GM06990 (cell line): Measurements from ENCODE around the gene PYGM.
A peak's percentile ranks its signal among the peaks of the same experiment; 100 is the strongest.

ENCODE experiments used
- DNase-seq: peaks from one replicate; pipeline ENCODE4 v3.0.0-alpha.2; 2011; ENCODE audit not compliant: insufficient read length; ENCODE audit errors: extremely low read depth
- H3K27me3 ChIP-seq: replicated peaks from 2 replicates; pipeline ENCODE4 v1.6.0; 2011; ENCODE audit warnings: low read length; ENCODE audit not compliant: control insufficient read depth, insufficient read depth
- H3K36me3 ChIP-seq: 2 replicates; pipeline ENCODE4 v1.5.1; 2011; ENCODE audit warnings: low read length; ENCODE audit not compliant: control insufficient read depth, insufficient read depth
- H3K4me3 ChIP-seq: replicated peaks from 2 replicates; pipeline ENCODE4 v1.5.1; 2011; ENCODE audit warnings: low read depth, mild to moderate bottlenecking, control low read depth, low read length
- TF ChIP-seq, protein P1 (sequence below): IDR thresholded peaks from 2 replicates; pipeline ENCODE4 v1.5.1; 2011; ENCODE audit warnings: low read length, control low read depth, mild to moderate bottlenecking, inconsistent platforms; ENCODE audit not compliant: insufficient read depth, poor library complexity, severe bottlenecking

The PYGM gene

DNA sequence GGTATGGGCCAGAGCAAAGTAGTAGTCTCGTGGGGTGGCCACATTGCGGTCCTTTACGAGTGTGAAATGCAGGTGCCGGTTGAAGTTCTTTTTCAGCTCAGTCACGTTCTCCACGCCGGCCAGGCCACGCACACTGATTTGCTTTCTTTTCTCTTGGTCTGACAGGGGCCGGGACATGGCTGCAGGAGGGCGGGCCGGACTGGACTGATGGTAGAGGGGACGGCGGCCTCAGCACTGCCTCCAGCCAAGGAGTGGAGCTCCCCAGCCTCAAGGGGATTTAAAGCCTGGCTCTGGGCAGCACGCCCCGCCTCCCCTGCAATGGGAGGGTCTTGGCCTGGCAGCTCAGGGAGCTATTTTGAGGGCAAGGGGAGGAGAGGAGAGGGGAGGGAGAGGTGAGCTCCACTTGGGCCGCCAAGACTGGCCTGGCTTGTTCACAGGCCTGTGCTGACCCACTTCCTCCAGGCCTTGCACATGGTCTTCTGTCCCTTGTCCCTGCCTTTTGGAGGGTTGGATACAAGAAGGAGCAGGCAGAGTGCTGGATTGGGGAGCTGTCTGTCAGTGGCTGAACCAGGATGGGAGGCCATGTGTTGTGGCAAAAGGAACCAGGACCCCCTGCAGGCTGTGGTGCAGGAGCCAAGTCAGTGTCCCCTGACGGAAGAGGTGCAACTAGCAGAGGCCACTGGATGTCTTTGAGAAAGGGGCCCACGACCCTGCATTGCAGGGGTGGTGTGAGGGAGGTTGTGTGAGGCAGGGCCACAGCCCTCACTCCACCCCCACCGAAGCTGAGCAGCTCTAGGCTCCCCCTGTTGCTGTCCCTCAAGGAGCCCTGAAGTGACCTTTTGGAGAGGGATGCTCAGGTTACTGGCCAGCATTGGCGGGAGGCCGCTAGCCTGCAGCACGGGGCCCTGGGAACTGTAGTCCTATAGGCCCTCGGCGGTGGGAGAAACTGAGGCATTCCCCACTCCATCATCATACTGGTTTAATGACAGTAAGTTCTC, at the start of gene PYGM:
Gene PYGM (minus strand): TSS at position 253 of the 998 bp plus-strand sequence. CDS start 76 bp downstream, at position 177.
- no peak for DNase-seq
- Histone ChIP-seq H3K4me3 (no peak within 1 kb of the TSS), H3K27me3 (no peaks in the 10 kb centered on the region), H3K36me3 (peaks cover 9% of the 10 kb centered on the region)
- TF ChIP-seq, protein P1, sequence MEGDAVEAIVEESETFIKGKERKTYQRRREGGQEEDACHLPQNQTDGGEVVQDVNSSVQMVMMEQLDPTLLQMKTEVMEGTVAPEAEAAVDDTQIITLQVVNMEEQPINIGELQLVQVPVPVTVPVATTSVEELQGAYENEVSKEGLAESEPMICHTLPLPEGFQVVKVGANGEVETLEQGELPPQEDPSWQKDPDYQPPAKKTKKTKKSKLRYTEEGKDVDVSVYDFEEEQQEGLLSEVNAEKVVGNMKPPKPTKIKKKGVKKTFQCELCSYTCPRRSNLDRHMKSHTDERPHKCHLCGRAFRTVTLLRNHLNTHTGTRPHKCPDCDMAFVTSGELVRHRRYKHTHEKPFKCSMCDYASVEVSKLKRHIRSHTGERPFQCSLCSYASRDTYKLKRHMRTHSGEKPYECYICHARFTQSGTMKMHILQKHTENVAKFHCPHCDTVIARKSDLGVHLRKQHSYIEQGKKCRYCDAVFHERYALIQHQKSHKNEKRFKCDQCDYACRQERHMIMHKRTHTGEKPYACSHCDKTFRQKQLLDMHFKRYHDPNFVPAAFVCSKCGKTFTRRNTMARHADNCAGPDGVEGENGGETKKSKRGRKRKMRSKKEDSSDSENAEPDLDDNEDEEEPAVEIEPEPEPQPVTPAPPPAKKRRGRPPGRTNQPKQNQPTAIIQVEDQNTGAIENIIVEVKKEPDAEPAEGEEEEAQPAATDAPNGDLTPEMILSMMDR, result no peak

DNA sequence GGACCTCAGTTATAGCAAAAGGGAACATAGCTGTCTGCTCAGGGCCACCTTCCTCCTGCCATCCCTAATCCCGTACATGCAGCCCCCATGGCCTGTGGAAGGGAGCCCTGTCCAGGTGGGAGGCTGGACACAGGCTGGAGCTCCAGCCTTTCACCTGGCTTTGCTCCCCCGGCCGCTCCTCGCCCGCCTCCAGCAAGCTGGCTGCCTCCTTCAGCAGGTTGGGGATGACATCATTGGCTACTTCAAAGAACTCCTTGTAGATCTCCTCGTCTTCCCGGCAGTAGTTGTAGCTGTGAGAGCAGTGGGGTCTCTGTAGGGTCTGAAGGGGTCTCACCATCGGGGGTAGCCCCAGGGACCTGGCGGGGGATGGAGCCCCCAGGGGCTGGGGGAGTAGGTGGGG, 45.7 kb upstream of the PYGM start:
- peaks cover 10% of the 10 kb centered on the region for H3K36me3 ChIP-seq
- TF ChIP-seq, protein P1, result no peak
- DNase-seq, result no peak
- H3K4me3 ChIP-seq, result no peak overlapping the region
- H3K27me3 ChIP-seq, result no peaks in the 10 kb centered on the region

DNA sequence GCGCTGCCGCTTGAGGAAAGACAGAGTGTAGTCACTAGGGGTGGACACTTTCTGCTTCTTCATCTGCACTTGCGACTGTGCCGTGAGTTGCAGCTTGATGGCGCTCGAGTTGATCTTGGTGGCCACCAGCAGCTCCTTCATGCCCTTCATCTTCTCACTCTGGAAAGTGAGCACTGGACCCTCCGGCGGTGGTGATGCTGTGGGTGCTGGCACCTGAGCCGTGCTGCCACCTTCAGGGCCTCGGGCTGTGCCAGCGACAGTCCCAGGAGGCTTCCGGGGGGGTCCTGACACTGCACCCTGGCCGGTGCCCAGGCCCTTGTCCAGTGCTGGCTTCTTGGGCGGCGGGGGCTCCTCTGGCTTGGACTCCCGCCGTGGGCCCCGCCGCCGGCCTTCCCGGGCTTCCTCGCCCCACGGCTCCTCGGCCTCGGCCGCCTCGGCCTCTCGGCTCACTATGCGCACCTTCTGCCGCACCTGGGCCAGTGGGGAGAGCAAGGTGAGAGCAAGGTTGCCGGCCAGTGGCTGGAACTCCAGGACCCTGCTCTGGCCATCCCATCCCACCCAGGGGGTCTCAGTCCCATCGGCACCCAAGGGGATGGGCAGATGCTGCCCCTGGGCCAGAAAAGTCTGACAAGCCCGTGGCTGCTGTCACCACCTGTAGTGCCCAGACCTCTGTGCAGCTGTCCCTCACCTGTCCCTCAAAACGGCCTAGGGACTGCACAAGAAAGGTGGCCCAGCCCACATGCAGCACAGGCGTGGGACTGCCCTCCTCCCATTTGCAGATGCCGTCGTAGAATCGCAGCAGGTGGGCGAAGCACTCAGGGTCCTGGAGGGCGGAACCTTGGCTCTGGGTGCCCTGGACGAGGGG, 44.8 kb upstream of the PYGM start:
- peaks cover 11% of the 10 kb centered on the region for H3K36me3 ChIP-seq
- DNase-seq, result no peak
- no peak overlapping the region for H3K4me3 ChIP-seq
- no peaks in the 10 kb centered on the region for H3K27me3 ChIP-seq
- TF ChIP-seq, protein P1, result no peak

DNA sequence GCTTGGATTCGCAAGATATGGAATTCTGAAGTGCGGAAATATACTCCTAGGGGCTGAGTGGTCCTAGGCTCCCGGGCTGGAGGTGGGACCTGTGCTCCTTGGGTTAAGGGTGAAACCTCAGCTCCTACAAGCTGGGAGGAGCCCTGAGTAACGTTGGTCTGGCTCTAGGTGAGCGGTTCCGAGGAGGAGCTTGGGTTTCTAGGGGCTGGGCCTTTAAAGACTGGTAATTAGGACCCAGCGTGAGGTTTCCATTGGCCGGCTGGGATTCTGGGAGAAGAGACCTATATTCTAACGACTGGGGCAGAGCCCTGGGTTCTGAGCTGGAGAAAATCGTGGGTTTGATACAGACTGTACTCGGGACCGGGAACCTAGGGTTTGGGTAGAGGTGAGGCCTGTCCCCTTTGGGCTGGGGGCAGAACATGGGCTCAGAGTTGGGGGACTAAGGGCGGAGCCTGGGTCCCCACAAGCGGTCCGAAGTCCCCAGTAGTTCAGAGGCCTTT, 44.1 kb upstream of the PYGM start:
- DNase-seq, result no peak
- Histone ChIP-seq H3K36me3 (peaks cover 14% of the 10 kb centered on the region), H3K27me3 (no peaks in the 10 kb centered on the region), H3K4me3 (peak overlapping the region; percentile 73)
- TF ChIP-seq, protein P1, result no peak

DNA sequence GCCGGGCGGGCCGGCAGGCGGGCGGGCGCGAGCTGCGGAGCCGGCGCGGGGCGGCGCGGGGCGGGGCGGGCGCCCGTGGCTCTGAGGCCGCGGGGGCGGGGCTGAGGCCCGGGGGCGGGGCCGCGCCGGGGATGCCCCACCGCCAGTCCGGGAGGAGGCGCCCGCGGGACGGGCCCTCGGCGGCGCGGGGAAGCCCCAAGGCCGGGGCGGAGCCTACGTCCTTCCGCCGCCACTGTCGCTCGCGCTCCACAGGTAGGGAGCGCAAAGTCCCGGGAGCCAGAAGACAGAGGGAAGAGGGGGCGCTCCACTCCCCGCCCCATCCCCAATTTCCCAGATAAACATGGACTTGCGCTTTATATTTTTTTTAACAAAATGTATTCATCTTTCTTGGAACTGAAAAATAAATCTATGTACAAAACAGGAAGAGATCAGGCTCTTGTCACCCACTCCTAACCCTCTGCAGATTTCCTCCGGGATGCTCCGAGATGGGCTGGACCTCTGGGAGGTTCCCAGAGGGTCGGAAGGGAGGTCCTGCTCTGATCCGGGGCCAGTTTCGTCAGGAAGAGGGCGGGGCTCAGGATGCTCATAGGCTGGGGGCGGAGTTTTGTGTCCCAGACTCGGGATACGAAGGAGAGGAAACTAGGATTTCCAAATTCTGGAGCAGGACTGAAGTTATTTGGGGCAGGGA, 43.5 kb upstream of the PYGM start, which contains the start of gene MAP4K2:
Gene MAP4K2 (minus strand): TSS at position 57 of the 688 bp plus-strand sequence. CDS start 65 bp downstream, outside the sequence.
- peak within 1 kb of the TSS; percentile 84 for H3K4me3 ChIP-seq
- H3K27me3 ChIP-seq, result no peaks in the 10 kb centered on the region
- H3K36me3 ChIP-seq, result peaks cover 15% of the 10 kb centered on the region
- TF ChIP-seq, protein P1, result peak; percentile 6
- peak; percentile 86 for DNase-seq
